ENCODE results near the gene HP1BP3. TPM values are rescaled to one million over a fixed set of nuclear protein-coding genes. Genes with fewer than 3 reads are reported as not detected.

The HP1BP3 gene
- total and polyA plus RNA-seq, 2 experiments from 2014 or later: 118 to 171 TPM

DNA sequence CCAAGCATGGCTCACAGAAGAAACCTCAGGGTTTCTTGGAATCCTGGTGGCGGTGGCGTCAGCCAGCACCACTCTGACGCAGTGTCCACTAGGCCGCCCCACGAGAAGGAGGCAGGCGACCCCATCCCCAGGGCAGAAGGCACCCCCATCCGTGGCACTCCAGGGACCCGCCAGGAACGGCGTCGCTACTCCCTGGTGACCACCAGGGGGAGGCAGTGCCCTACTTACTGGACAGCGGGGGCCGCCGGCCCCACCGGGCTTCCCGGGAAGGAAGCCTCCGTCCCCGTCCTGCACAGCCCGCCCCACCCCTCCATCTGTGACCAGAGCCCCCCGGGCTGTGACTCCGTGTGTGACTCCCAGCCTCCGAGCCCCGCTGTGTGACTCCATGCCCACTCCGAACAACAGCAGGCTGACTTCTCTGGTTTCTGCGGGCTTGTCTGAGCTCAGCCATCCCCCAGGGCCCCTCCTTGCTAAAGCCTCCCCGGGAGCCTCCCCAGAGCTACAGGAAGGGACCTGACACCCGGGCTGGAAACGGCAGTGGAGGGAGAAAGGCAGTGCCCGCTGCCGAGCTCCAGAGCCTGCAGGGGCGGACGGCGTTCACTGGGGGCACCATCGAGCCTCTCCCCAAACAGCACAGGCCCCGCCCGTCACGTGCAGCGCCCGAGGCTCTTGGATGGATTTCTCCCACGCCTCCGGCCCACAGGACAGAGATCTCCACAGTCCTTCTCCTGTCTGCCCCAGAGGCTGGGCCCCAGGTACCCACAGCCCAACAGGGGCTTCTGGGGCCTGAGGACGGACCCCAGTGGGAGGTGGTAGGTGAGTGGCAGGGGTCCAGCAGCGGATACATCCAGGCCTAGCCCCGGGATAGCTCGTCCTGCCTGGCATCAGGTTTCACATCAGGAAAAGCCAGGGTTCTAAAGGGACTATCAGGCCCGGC lies 90.4 kb downstream of the HP1BP3 start:
- H3K27ac ChIP-seq: peak overlapping the region; percentile 90
- WGBS (ENCODE audit: low lambda C conversion rate, missing lambda C conversion rate): 3% methylated on average over 26 of the region's 46 CpGs
- H3K4me1 ChIP-seq (ENCODE audit: insufficient read depth): peaks cover 12% of the 10 kb centered on the region
- DNase-seq (ENCODE audit: low spot score): peak; percentile 95
- no peaks in the 10 kb centered on the region for H3K9me3 ChIP-seq (ENCODE audit: low read depth)
- no peak for TF ChIP-seq EZH2phosphoT487 (IDR thresholded peaks at IDR 0.05; ENCODE audit: low read depth, severe bottlenecking, unreplicated experiment)
- TF ChIP-seq, protein P1, sequence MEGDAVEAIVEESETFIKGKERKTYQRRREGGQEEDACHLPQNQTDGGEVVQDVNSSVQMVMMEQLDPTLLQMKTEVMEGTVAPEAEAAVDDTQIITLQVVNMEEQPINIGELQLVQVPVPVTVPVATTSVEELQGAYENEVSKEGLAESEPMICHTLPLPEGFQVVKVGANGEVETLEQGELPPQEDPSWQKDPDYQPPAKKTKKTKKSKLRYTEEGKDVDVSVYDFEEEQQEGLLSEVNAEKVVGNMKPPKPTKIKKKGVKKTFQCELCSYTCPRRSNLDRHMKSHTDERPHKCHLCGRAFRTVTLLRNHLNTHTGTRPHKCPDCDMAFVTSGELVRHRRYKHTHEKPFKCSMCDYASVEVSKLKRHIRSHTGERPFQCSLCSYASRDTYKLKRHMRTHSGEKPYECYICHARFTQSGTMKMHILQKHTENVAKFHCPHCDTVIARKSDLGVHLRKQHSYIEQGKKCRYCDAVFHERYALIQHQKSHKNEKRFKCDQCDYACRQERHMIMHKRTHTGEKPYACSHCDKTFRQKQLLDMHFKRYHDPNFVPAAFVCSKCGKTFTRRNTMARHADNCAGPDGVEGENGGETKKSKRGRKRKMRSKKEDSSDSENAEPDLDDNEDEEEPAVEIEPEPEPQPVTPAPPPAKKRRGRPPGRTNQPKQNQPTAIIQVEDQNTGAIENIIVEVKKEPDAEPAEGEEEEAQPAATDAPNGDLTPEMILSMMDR (IDR thresholded peaks at IDR 0.05; ENCODE audit: poor library complexity): peak; percentile 88
- no peaks in the 10 kb centered on the region for H4K20me1 ChIP-seq (ENCODE audit: insufficient read depth, poor library complexity, severe bottlenecking)
- no peaks in the 10 kb centered on the region for H3K79me2 ChIP-seq
- peak overlapping the region; percentile 31 for H3K4me3 ChIP-seq
- H3K36me3 ChIP-seq (replicated peaks; ENCODE audit: insufficient read depth, low read depth): no peaks in the 10 kb centered on the region
- no peaks in the 10 kb centered on the region for H3K27me3 ChIP-seq
- H2AFZ ChIP-seq: peak overlapping the region; percentile 76
- H3K4me2 ChIP-seq: peak overlapping the region; percentile 85
- no peaks in the 10 kb centered on the region for H3K9me2 ChIP-seq (replicated peaks; ENCODE audit: insufficient read depth)

DNA sequence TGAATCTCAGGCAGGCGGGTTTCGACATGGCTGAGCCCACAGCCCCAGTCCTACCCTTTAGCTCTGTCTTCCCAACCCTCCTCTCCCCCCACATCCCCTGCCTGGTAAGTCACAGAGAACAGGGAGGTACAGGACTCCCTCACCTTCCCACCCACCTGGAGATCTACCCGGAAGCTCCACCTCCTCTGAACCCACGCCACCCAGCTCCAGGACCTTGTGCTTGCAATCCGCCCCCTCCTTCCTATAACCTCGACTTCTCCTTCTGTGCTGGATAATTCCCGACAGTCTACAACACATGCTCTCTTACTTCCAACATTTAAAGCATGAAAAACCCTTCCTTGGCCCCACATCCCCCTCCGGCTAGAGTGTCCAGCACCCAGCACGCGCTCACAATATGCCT lies 91.6 kb downstream of the HP1BP3 start:
- DNase-seq (ENCODE audit: low spot score): no peak
- Histone ChIP-seq H3K4me1 (ENCODE audit: insufficient read depth) (peaks cover 12% of the 10 kb centered on the region), H4K20me1 (ENCODE audit: insufficient read depth, poor library complexity, severe bottlenecking) (no peaks in the 10 kb centered on the region), H3K9me2 (replicated peaks; ENCODE audit: insufficient read depth) (no peaks in the 10 kb centered on the region), H3K27me3 (no peaks in the 10 kb centered on the region), H3K4me3 (no peak overlapping the region), H3K27ac (no peak overlapping the region), H3K36me3 (replicated peaks; ENCODE audit: insufficient read depth, low read depth) (no peaks in the 10 kb centered on the region), H3K4me2 (no peak overlapping the region), H2AFZ (no peak overlapping the region), H3K79me2 (no peaks in the 10 kb centered on the region), H3K9me3 (ENCODE audit: low read depth) (no peaks in the 10 kb centered on the region)
- TF ChIP-seq, protein P1 (IDR thresholded peaks at IDR 0.05; ENCODE audit: poor library complexity): no peak
- no peak for TF ChIP-seq EZH2 (IDR thresholded peaks at IDR 0.05; ENCODE audit: borderline replicate concordance)
- no peak for TF ChIP-seq EZH2phosphoT487 (IDR thresholded peaks at IDR 0.05; ENCODE audit: low read depth, severe bottlenecking, unreplicated experiment)
- WGBS (ENCODE audit: low lambda C conversion rate, missing lambda C conversion rate): 87% methylated on average over 10 of the region's 10 CpGs

DNA sequence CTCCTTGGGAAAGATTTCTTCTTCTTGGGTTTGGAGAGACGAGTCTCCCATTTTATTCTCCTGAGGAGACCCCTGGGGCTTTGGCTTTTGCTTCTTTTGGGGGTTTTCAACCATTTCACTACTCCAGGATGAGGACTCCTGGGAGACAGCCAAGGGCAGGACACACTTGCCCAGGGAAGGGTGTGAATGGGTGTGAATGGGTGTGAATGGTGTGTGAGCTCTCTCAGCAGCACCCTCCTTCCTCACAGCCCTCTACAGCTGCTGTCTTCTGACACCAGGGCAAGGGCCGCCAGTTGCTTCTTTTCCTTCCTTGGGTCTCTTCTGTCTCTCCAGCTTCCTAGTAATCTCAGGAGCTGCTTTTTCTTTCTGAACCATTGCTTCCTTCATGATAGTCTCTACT lies 93.5 kb downstream of the HP1BP3 start:
- TF ChIP-seq, protein P1 (IDR thresholded peaks at IDR 0.05; ENCODE audit: poor library complexity): no peak
- no peak for TF ChIP-seq EZH2phosphoT487 (IDR thresholded peaks at IDR 0.05; ENCODE audit: low read depth, severe bottlenecking, unreplicated experiment)
- TF ChIP-seq EZH2 (IDR thresholded peaks at IDR 0.05; ENCODE audit: borderline replicate concordance): no peak
- H3K9me3 ChIP-seq (ENCODE audit: low read depth): no peaks in the 10 kb centered on the region
- H3K9me2 ChIP-seq (replicated peaks; ENCODE audit: insufficient read depth): no peaks in the 10 kb centered on the region
- no peak overlapping the region for H3K4me3 ChIP-seq
- no peaks in the 10 kb centered on the region for H4K20me1 ChIP-seq (ENCODE audit: insufficient read depth, poor library complexity, severe bottlenecking)
- no peak for DNase-seq (ENCODE audit: low spot score)
- H3K27ac ChIP-seq: no peak overlapping the region
- H3K36me3 ChIP-seq (replicated peaks; ENCODE audit: insufficient read depth, low read depth): no peaks in the 10 kb centered on the region
- H3K4me1 ChIP-seq (ENCODE audit: insufficient read depth): peaks cover 12% of the 10 kb centered on the region
- no peak overlapping the region for H2AFZ ChIP-seq
- no peaks in the 10 kb centered on the region for H3K79me2 ChIP-seq
- no peak overlapping the region for H3K4me2 ChIP-seq
- no peaks in the 10 kb centered on the region for H3K27me3 ChIP-seq
- WGBS (ENCODE audit: low lambda C conversion rate, missing lambda C conversion rate): 84% methylated on average over 2 of the region's 2 CpGs

Other genes with a start within 250 kb of the HP1BP3 start
- 0.10 and 0.28 TPM in 2 replicates for gene FAM43B, start 234.7 kb downstream of the HP1BP3 start, total RNA-seq
- gene FAM43B, start 234.7 kb downstream of the HP1BP3 start, polyA plus RNA-seq: 0.81 and 1.3 TPM in 2 replicates
- 2.1 and 3.2 TPM in 2 replicates for gene CDA, start 198.2 kb downstream of the HP1BP3 start, total RNA-seq
- gene CDA, start 198.2 kb downstream of the HP1BP3 start, polyA plus RNA-seq: 2.1 and 3.8 TPM in 2 replicates
- gene PINK1, start 153.8 kb downstream of the HP1BP3 start, total RNA-seq: 60.5 and 73.2 TPM in 2 replicates
- gene PINK1, start 153.8 kb downstream of the HP1BP3 start, polyA plus RNA-seq: 84.1 and 96.4 TPM in 2 replicates
- gene DDOST, start 125.9 kb downstream of the HP1BP3 start, total RNA-seq: 320 and 326 TPM in 2 replicates
- gene DDOST, start 125.9 kb downstream of the HP1BP3 start, polyA plus RNA-seq: 393 and 405 TPM in 2 replicates
- gene KIF17, start 69.3 kb downstream of the HP1BP3 start, total RNA-seq: 0.23 and 0.36 TPM in 2 replicates
- gene KIF17, start 69.3 kb downstream of the HP1BP3 start, polyA plus RNA-seq: 0.05 and 0.28 TPM in 2 replicates
- gene SH2D5, start 54.6 kb downstream of the HP1BP3 start, total RNA-seq: 0.36 and 0.53 TPM in 2 replicates
- gene SH2D5, start 54.6 kb downstream of the HP1BP3 start, polyA plus RNA-seq: 0.71 and 1.1 TPM in 2 replicates

Data from hepatocyte (in vitro differentiated cells).